ENCODE data around the gene ARHGEF7.

The ARHGEF7 gene

DNA sequence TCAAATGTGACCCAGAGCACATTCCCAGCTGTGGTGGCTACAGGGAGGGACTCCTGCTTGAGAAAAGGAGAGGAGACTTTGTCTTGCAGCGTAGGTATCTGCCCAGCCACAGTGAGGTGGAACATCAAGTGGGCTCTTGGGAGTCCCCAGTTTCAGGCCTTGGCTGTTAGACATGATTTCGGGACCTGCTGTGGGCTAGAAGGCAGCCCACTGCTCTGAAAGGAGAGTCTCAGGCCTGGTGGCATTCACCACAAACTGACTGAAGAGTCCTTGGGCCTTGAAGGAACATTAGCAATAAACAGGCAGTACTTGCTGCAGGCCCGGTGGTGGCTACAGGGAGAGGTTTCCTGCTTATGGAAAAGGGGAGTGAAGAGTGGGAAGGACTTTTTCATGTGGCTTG, 143.5 kb downstream of the ARHGEF7 start:
- TF ChIP-seq, protein P1, sequence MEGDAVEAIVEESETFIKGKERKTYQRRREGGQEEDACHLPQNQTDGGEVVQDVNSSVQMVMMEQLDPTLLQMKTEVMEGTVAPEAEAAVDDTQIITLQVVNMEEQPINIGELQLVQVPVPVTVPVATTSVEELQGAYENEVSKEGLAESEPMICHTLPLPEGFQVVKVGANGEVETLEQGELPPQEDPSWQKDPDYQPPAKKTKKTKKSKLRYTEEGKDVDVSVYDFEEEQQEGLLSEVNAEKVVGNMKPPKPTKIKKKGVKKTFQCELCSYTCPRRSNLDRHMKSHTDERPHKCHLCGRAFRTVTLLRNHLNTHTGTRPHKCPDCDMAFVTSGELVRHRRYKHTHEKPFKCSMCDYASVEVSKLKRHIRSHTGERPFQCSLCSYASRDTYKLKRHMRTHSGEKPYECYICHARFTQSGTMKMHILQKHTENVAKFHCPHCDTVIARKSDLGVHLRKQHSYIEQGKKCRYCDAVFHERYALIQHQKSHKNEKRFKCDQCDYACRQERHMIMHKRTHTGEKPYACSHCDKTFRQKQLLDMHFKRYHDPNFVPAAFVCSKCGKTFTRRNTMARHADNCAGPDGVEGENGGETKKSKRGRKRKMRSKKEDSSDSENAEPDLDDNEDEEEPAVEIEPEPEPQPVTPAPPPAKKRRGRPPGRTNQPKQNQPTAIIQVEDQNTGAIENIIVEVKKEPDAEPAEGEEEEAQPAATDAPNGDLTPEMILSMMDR (conservative IDR thresholded peaks at IDR 0.05; ENCODE audit: control insufficient read depth, insufficient read depth, low read depth, low read length), result no peak
- H3K4me3 ChIP-seq (ENCODE audit: control insufficient read depth, low read depth, low read length), result no peak overlapping the region

DNA sequence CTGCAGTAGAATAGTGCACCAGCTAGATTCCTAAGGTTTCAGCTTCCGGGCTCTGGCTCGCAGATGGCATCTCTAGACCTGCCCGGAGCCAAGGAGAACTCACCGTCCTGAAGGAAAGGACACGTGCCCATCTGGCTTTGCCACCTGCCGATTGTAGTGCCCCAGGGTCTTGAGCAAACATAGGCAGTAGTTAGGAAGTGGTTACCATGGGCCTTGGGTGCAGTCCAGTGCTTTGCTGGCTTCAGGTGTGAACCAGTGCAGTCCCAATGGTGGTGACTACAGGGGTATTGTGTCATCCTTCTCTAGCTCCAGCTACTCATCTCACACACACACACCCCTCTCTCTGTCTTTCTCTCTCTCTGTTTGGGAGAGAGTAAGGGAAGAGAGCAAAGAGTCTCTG, 143.9 kb downstream of the ARHGEF7 start:
- no peak overlapping the region for H3K4me3 ChIP-seq (ENCODE audit: control insufficient read depth, low read depth, low read length)
- no peak for DNase-seq (ENCODE audit: low read depth)
- TF ChIP-seq, protein P1 (conservative IDR thresholded peaks at IDR 0.05; ENCODE audit: control insufficient read depth, insufficient read depth, low read depth, low read length), result no peak

More for the DNA sequence above, 143.5 kb downstream of the ARHGEF7 start:
- no peak for DNase-seq (ENCODE audit: low read depth)

DNA sequence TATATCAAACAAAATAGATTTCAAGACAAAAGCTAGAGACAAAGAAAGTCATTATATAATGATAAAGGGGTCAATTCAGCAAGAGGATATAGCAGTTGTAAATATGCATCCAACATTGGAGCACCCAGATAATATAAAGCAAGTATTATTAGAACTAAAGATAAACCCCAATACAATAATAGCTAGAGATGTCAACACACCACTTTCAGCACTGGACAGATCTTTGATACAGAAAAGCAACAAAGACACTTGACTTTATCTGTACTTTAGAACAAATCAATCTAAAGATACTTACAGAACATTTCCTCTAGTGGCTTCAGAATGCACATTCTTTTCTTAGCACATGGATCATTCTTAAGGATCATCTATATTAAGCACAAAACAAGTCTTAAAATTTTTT, 146.2 kb downstream of the ARHGEF7 start:
- DNase-seq (ENCODE audit: low read depth), result no peak
- no peak overlapping the region for H3K4me3 ChIP-seq (ENCODE audit: control insufficient read depth, low read depth, low read length)
- TF ChIP-seq, protein P1 (conservative IDR thresholded peaks at IDR 0.05; ENCODE audit: control insufficient read depth, insufficient read depth, low read depth, low read length), result no peak

DNA sequence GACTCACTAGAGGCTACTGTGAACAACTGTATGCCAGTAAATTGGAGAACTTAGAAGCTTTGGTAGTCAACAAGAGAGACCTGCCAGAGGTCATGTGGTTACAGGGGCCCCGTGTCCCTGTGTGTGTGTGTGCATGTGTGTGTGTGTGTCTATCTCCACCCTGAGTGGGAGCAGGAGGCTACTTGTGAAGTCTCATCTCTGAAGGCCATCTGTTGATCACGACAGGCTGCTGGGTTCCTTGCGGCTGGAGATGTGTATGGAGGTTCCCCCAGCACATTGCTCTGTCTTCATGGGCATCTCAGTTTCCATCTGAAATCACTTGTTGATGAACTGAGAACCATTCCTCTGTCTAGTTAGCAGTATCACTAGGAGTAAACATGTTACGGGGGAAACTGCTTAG, 147.2 kb downstream of the ARHGEF7 start:
- TF ChIP-seq, protein P1 (conservative IDR thresholded peaks at IDR 0.05; ENCODE audit: control insufficient read depth, insufficient read depth, low read depth, low read length), result no peak
- no peak overlapping the region for H3K4me3 ChIP-seq (ENCODE audit: control insufficient read depth, low read depth, low read length)

DNA sequence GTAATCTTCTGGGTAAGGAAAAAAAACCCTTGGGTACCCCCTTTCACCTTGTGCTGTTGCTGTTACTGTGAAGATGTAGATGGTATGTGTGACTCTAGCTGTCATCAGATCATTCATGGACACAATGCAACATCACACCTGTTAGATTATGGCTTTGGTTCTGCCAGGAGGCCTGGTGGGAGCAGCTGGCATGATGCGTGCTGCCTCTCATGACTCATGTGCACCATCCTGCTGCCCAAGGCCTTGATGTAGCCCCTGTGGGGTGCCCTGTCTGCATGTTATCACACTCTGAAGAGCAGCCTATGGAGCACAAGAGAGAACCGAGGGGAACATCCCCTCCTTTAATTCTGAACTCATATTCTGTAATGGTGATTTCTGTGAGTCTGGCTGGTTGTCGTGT, 147.6 kb downstream of the ARHGEF7 start:
- no peak for DNase-seq (ENCODE audit: low read depth)
- TF ChIP-seq, protein P1 (conservative IDR thresholded peaks at IDR 0.05; ENCODE audit: control insufficient read depth, insufficient read depth, low read depth, low read length), result no peak
- H3K4me3 ChIP-seq (ENCODE audit: control insufficient read depth, low read depth, low read length), result no peak overlapping the region

More for the DNA sequence above, 147.2 kb downstream of the ARHGEF7 start:
- DNase-seq (ENCODE audit: low read depth), result no peak

DNA sequence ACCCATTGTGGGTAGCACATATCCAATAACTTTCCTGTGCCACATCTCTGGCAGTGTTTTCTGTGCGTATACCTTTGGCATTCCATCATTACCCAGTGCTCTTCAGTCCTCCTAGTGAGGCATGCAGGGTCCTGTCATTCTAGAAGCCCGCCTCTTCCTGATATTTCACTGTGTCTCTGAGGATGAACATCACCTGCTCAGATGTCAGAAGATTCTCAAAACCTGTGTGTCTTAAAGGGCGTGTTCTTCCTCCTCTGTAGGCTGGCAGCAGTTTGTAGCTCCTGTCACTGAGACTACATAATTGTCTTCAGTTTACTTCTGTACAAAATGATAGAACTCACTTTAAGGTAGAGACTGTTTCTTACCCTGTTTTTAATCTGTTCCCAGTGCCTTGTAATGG, 148.5 kb downstream of the ARHGEF7 start:
- TF ChIP-seq, protein P1 (conservative IDR thresholded peaks at IDR 0.05; ENCODE audit: control insufficient read depth, insufficient read depth, low read depth, low read length), result no peak
- no peak for DNase-seq (ENCODE audit: low read depth)
- H3K4me3 ChIP-seq (ENCODE audit: control insufficient read depth, low read depth, low read length), result no peak overlapping the region
